HG02610 (cell line): ENCODE measurements around the gene FAM98B.
A peak's percentile ranks its signal among the peaks of the same experiment; 100 is the strongest.
"Not testable (repeated sequence)": the region's sequence is repeated elsewhere in the genome, so short reads cannot be mapped to it uniquely, and the experiment has no call there.

Experiments
- ATAC-seq: cut with Tn5 transposase; IDR thresholded peaks from one replicate; pipeline ENCODE4 v1.9.1; 2021; ENCODE audit warnings: mild to moderate bottlenecking, moderate library complexity; ENCODE audit not compliant: unreplicated experiment

Gene FAM98B

DNA sequence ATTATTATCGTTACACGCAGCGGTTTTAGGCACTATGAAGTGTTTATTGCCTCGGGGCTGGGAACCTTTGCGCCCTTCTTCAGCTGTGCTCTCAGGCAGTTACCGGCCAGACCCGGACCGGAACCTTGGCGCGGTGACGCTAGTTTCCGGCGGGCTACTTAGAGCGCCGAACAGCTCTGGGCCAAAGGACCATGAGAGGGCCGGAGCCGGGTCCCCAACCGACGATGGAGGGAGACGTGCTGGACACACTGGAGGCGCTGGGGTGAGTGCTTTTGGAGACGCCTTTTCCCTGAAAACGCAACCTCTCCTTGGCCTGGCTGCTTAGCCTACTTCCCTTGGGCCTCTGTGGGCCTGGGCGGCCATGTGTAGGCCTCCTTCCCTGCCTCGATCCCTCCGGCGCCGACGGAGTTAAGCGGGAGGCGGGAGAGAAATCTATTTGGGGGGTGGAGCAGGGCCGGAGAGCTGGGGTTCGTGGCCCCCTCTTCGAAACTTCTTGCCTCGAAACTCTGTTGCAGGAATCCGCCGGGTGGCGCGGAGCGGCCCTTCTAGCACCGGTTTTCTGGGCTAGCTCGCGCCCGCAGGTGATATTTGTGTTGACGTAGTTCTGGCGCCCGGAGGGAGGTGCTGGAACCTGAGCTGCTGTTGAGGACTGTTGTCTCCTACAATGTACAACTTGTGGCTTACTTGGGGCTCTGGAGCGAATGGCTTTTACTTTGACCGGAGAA lies at the start of gene FAM98B:
Gene FAM98B, plus strand, starts transcription at position 157 of the 725 bp plus-strand sequence. Its CDS starts 35 bp downstream, at position 192.
- peak; percentile 93 for ATAC-seq

- ATAC-seq, result no peak
Observed at GRCh38 chr15:38406436-38406835, 47.5 kb upstream of the FAM98B start.

DNA sequence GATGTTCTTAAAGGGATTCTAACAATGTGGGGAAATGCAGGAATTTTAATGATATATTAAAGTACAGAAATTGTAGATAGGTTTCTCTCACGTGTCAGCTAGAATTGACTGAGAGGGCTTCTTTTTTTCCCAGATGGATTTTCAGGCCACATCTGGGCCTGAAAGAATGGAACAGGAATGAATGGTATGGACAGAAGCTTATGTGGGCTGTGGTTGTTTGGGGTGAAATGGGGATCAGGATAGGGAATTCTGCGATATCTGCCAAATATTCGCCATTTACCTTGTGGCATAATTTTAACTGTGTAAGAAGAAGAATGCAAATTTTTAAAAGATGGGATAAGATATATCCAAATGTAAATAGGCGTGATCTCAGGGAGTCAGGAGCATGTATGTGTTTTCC lies 45.4 kb upstream of the FAM98B start:
- ATAC-seq, result no peak

DNA sequence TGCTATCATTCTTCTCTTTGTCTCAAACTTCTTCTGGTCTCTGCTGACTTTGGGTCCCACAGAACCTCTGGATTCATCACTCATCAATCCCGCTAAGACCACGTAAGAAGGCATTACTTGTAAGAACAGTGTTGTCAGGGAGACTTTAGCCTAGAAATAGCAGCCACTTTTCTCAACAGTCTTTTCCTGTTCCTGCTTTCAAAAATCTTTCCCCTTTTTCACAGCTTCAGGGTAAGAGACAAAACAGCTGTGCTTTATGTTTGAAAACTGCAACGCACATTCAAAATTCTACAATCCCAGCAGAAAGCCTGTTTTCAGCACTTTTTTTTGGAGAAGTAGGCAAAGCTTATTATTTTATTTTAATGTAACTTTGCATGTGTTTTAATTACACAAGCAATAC lies 42.0 kb upstream of the FAM98B start:
- ATAC-seq, result no peak

- no peak for ATAC-seq
Observed at GRCh38 chr15:38412466-38412865, 41.5 kb upstream of the FAM98B start.

- no peak for ATAC-seq
Observed at GRCh38 chr15:38414357-38414756, 39.6 kb upstream of the FAM98B start.

GRCh38 chr15:38421069-38421690 lies 32.7 kb upstream of the FAM98B start:
- ATAC-seq, result no peak

DNA sequence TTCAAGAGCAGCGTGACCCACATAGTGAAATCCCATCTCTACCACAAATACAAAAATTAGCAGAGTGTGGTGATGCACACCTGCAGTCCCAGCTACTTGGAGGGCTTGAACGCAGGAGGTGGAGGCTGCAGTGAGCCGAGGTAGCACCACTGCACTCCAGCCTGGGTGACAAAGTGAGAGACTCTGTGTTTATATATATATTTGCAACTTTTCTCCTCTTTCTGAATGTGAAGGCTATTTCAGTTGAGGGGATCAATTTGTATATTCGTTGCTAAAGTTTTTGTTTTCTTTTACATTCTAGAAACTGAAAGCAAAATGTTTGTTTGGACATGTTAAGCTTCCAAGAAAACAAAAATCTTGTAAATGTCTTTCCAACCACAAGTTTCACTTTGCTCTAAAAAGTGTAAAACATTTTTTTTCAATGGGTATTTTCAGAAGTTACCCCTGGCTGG lies 29.8 kb upstream of the FAM98B start:
- peak; percentile 47 for ATAC-seq

DNA sequence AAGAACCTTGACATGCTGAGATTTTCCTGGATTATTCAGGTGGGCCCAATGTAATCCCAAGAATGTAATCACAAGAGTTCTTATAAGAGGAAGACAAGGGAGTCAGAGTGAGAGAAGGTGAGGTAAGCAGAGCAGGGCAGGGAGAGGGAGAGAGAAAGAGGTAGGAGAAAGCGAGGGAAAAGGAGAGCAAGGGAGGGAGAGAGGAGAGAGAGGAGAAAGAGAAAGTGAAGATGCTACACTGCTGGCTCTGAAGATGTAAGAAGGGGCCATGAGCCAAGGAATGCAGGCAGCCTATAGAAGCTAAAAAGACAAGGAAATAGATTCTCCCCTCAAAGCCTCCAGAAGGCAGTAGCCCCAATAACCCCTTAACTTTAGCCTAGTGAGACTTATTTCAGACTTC lies 28.7 kb upstream of the FAM98B start:
- ATAC-seq, result no peak

- ATAC-seq, result no peak
Observed at GRCh38 chr15:38427380-38427779, 26.5 kb upstream of the FAM98B start.

GRCh38 chr15:38430106-38430760 lies 23.7 kb upstream of the FAM98B start:
- no peak for ATAC-seq

DNA sequence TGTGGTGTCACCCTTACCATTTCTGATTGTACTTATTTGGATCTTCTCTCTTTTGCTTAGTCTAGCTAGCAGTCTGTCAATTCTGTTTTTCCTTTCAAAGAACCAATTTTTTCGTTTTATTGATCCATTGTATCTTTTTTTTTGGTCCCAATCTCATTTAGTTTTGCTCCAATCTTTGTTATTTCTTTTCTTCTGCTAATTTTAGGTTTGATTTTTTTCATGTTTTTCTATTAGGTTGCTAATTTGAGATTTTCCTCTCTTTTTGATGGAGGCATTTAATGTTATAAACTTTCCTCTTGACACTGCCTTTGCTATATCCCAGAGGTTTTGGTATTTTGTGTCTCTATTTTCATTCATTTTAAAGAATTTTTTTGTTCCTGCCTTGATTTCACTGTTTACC lies 16.9 kb upstream of the FAM98B start:
- no peak for ATAC-seq

GRCh38 chr15:38437603-38438002 lies 16.3 kb upstream of the FAM98B start:
- ATAC-seq, result not testable (repeated sequence)

DNA sequence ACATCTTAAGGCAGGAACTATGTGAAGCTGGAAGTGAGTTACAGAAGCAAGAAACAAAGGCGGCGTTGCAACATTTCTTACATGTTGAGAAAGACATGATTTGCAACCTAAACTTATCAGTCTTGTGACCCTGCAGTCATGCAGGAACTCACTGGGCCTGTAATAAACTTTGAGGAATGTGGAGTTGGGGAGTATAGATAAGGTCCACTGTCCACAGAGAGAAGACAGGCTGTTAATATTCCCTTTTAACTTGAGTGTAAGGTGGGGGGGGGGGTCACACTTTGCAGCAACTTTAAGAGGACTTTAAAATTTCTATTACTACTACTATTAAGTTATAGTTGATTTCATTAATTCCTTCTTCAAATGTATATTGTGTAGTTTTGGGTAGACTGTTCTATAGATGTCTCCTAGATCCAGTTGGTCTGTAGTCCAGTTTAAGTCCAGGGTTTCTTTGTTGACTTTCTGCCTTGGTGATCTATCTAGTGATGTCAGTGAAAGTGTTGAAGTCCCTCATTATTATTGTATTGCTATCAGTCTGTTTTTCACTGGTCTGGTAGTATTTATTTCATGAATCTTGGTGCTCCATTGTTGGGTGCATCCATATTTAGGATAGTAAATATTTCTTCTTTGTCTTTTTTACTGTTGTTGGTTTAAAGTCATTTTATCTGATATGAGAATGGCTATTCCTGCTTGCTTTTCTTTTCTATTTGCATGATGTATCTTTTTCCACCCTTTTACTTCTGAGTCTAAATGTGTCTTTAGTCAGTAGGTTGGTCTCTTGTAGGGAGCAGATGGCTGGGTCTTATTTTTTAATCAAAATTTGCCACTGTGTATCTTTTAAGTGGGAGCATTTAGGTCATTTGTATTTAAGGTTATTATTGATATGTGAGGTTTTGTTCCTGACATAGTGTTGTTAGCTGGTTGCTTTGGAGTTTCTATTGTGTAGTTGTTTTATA lies 15.6 kb upstream of the FAM98B start:
- ATAC-seq, result no peak

DNA sequence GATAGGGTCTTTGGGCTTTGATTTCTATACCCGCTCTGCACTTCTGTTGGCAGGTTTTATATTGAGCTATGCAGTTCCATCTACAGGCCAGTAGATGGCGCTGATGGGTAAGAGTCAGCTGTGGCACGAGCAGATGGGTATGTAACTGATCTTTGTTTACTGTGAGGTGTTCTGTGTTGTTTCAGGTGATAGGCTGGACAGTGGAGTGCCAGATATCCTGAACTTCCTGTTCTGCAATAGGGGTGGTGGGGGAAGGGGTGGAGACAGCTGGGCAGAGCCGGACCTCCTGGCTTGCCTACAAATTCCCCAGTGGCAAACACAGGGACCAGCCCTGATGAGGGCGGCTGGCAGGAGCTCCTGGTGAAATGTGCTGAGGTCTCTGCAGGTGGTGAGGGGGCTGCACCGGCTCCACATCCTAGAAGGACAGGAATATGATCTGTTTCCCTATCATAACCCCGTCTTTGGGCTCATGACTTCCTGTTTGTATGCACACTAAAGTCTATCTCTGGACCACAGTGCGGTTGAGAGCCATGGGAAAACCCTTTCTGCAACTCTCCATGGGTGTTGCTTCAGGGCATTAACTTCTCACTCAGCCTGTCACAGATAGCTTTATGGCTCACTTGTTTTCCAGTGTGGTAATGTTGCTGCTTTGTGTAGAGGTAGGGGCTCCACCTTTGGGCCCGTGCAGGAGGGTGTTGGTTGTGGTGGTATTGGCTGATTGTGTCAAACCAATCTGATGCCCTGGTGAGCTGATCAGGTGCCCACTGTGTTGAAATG lies 13.4 kb upstream of the FAM98B start:
- peak; percentile 74 for ATAC-seq

DNA sequence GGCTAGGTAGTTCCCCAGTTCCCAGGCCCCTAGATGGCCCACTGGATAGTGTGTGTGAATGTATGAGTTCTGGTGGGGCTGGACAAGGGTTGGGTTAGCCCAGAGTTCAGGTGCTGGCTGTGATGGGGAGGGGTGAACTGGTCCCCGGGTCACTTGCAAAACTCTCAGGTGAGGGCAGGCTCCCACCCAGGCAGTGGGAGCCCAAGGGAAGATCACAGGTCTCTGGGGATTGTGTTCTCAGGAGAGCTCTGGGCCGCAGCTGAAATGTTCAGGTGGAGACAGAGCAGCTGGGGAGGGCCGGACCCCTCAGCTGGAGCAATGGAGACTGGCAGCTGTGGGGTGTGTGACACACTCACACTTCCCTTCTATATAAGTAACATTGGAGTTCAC lies 12.8 kb upstream of the FAM98B start:
- peak; percentile 4 for ATAC-seq

DNA sequence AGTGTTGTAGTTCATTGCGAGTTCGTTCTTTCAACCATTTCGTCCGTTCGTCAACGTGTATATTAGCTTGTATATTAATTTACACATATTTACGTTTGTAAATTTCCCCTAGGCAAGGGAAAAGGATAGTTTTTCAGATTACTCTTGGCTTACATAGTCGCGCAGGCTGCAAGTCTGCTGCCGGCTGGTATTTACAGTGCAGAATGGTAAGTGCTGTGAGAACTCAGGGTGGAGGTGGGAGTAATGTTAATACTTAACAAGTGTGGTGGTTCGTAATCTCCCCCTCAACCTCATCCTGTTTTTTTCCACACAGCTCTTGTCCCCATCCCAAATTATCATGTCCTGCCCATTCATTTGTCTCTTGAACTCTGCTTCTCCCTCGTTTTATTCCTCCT lies 766 bp downstream of the FAM98B start:
- no peak for ATAC-seq

- ATAC-seq, result no peak
Observed at GRCh38 chr15:38455092-38455491, 1.2 kb downstream of the FAM98B start.

GRCh38 chr15:38458646-38459045 lies 4.7 kb downstream of the FAM98B start:
- no peak for ATAC-seq

- no peak for ATAC-seq
Observed at GRCh38 chr15:38459480-38459879, 5.6 kb downstream of the FAM98B start.
